ENCODE measurements around the gene DDO. TPM values are rescaled to one million over a fixed set of nuclear protein-coding genes. Genes with fewer than 3 reads are reported as not detected.

DDO gene
- total RNA-seq, 2 experiments from 2014 or later, result not detected

DNA sequence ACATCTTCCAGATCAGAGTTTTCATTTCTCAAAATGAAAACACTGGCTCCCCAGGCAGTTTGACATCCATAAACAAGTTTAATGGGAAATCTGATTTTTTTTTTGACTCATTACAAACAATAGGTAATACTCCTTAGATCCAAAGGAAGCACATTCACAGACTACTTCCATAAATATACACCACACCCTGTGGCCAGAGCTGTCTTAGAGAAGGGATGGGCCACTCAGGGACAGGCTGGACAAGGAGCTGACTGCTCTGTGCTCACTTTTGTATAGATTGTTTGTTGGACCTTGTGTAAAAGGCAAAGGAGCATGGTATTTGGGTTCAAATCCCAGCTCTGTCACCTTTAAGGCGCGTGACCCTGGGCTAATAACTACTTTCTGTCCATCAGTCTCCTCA lies 12.8 kb upstream of the DDO start:
- Histone ChIP-seq H4K20me1 (ENCODE audit: insufficient read depth, low read length) (no peaks in the 10 kb centered on the region), H3K4me3 (ENCODE audit: low read depth, low read length, poor library complexity, severe bottlenecking) (no peak overlapping the region), H3K36me3 (ENCODE audit: insufficient read depth, low read length) (no peaks in the 10 kb centered on the region), H3K9me3 (ENCODE audit: low read length) (no peaks in the 10 kb centered on the region), H3K9me2 (ENCODE audit: insufficient read depth, low read length) (no peaks in the 10 kb centered on the region), H3K27ac (ENCODE audit: low read depth, low read length, poor library complexity, severe bottlenecking) (no peak overlapping the region), H3K79me2 (ENCODE audit: insufficient read depth, low read depth, low read length) (no peaks in the 10 kb centered on the region), H3K4me1 (ENCODE audit: insufficient read depth, low read length, poor library complexity, severe bottlenecking) (no peaks in the 10 kb centered on the region), H3K4me2 (ENCODE audit: low read length) (no peak overlapping the region), H2AFZ (ENCODE audit: low read length) (no peak overlapping the region)
- TF ChIP-seq EZH2phosphoT487 (IDR thresholded peaks at IDR 0.05; ENCODE audit: borderline replicate concordance, low read depth, low read length), result no peak
- TF ChIP-seq, protein P1, sequence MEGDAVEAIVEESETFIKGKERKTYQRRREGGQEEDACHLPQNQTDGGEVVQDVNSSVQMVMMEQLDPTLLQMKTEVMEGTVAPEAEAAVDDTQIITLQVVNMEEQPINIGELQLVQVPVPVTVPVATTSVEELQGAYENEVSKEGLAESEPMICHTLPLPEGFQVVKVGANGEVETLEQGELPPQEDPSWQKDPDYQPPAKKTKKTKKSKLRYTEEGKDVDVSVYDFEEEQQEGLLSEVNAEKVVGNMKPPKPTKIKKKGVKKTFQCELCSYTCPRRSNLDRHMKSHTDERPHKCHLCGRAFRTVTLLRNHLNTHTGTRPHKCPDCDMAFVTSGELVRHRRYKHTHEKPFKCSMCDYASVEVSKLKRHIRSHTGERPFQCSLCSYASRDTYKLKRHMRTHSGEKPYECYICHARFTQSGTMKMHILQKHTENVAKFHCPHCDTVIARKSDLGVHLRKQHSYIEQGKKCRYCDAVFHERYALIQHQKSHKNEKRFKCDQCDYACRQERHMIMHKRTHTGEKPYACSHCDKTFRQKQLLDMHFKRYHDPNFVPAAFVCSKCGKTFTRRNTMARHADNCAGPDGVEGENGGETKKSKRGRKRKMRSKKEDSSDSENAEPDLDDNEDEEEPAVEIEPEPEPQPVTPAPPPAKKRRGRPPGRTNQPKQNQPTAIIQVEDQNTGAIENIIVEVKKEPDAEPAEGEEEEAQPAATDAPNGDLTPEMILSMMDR (conservative IDR thresholded peaks at IDR 0.05; ENCODE audit: low read length), result no peak
- intact Hi-C loops (cut with micrococcal nuclease; ENCODE audit: unreplicated experiment), result no loop called here
- BruUV-seq (replicated peaks), result no TSS peak
- no peak for DNase-seq (ENCODE audit: low spot score)
- ChIA-PET CTCF (ENCODE audit: unreplicated experiment) (no interaction called here), POLR2A (interaction anchor here (1.5 kb wide), 1 partner anchor 8 kb away, joined by 3 read pairs; no protein-coding TSS in a partner anchor)

DNA sequence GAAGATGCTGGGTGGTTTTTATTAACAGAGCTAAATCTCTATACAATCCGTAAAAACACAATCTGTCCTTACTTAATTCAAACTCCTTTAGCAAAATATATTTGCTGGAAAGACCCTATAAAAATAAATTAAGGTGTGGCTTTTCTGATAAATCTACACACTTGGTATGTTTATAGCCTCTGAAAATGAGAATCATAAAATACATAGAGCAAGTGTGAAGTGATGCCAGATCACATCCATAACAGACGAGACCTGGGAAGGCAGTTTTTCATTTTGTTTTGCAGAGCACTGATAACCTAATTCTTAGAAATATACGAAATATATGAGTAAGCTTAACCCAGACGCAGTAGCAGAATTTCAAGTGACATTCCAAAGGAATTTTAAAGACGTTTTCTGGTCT lies 10.4 kb upstream of the DDO start:
- no peak for DNase-seq (ENCODE audit: low spot score)
- no peaks in the 10 kb centered on the region for H4K20me1 ChIP-seq (ENCODE audit: insufficient read depth, low read length)
- no peak overlapping the region for H3K27ac ChIP-seq (ENCODE audit: low read depth, low read length, poor library complexity, severe bottlenecking)
- intact Hi-C loops (cut with micrococcal nuclease; ENCODE audit: unreplicated experiment), result no loop called here
- H2AFZ ChIP-seq (ENCODE audit: low read length), result no peak overlapping the region
- BruUV-seq (replicated peaks), result no TSS peak
- POLR2A ChIA-PET, result interaction anchor here (0.5 to 0.6 kb wide), 2 partner anchors 135 to 186 kb away, joined by 3 to 5 read pairs; no protein-coding TSS in a partner anchor
- no peaks in the 10 kb centered on the region for H3K9me2 ChIP-seq (ENCODE audit: insufficient read depth, low read length)
- CTCF ChIA-PET (ENCODE audit: unreplicated experiment), result no interaction called here
- no peak overlapping the region for H3K4me2 ChIP-seq (ENCODE audit: low read length)
- H3K4me1 ChIP-seq (ENCODE audit: insufficient read depth, low read length, poor library complexity, severe bottlenecking), result no peaks in the 10 kb centered on the region
- H3K4me3 ChIP-seq (ENCODE audit: low read depth, low read length, poor library complexity, severe bottlenecking), result no peak overlapping the region
- no peaks in the 10 kb centered on the region for H3K79me2 ChIP-seq (ENCODE audit: insufficient read depth, low read depth, low read length)
- H3K9me3 ChIP-seq (ENCODE audit: low read length), result no peaks in the 10 kb centered on the region
- H3K36me3 ChIP-seq (ENCODE audit: insufficient read depth, low read length), result no peaks in the 10 kb centered on the region
- TF ChIP-seq, protein P1 (conservative IDR thresholded peaks at IDR 0.05; ENCODE audit: low read length), result no peak
- TF ChIP-seq EZH2phosphoT487 (IDR thresholded peaks at IDR 0.05; ENCODE audit: borderline replicate concordance, low read depth, low read length), result no peak

DNA sequence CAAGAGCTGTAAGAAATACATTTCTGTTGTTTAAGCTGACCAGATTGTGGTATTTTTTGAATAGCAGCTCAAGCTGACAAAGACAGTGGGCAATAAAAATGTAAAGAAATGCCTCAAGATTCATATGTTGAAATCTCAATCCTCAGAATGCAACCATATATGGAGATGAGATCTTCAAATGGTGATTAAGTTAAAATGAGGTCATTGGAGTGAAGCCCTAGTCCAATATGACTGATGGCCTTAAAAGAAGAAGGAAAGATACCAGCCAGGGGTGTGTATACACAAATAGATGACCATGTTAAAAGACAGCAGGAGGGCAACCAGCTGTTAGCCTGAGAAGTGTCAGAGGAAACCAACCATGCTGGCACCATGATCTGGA lies 7.1 kb upstream of the DDO start:
- no TSS peak for BruUV-seq (replicated peaks)
- Histone ChIP-seq H3K4me3 (ENCODE audit: low read depth, low read length, poor library complexity, severe bottlenecking) (no peak overlapping the region), H3K9me2 (ENCODE audit: insufficient read depth, low read length) (no peaks in the 10 kb centered on the region), H2AFZ (ENCODE audit: low read length) (no peak overlapping the region), H3K4me2 (ENCODE audit: low read length) (no peak overlapping the region), H3K4me1 (ENCODE audit: insufficient read depth, low read length, poor library complexity, severe bottlenecking) (no peaks in the 10 kb centered on the region), H3K79me2 (ENCODE audit: insufficient read depth, low read depth, low read length) (no peaks in the 10 kb centered on the region), H3K36me3 (ENCODE audit: insufficient read depth, low read length) (no peaks in the 10 kb centered on the region), H3K9me3 (ENCODE audit: low read length) (no peaks in the 10 kb centered on the region), H3K27ac (ENCODE audit: low read depth, low read length, poor library complexity, severe bottlenecking) (no peak overlapping the region), H4K20me1 (ENCODE audit: insufficient read depth, low read length) (no peaks in the 10 kb centered on the region)
- intact Hi-C loops (cut with micrococcal nuclease; ENCODE audit: unreplicated experiment), result no loop called here
- DNase-seq (ENCODE audit: low spot score), result no peak
- ChIA-PET CTCF (ENCODE audit: unreplicated experiment) (no interaction called here), POLR2A (interaction anchor here (0.6 kb wide), 1 partner anchor 656 kb away, joined by 3 read pairs; no protein-coding TSS in a partner anchor)
- TF ChIP-seq, protein P1 (conservative IDR thresholded peaks at IDR 0.05; ENCODE audit: low read length), result no peak
- no peak for TF ChIP-seq EZH2phosphoT487 (IDR thresholded peaks at IDR 0.05; ENCODE audit: borderline replicate concordance, low read depth, low read length)
